ENCODE measurements around the gene GID4.
A peak's percentile ranks its signal among the peaks of the same experiment; 100 is the strongest.

The GID4 gene

DNA sequence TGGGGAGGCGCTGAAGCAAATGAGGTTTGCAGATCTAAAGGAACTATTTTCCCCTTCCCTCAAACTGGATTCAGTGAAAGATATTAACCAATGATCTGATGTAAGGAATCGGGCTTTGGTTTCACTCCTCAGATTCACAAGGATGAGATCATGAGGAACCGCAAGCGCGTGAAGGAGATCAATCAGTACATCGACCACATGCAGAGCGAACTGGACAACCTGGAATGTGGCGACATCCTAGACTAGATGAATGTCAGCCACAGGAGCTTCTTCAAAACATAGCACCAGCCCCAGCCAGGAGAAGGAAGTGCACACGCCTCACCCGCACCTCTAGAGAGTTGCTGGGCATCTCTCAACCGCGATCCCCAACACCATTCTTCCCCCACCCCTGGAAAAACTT, 22.8 kb upstream of the GID4 start:
- no peak for DNase-seq (ENCODE audit: low read depth in 3 of 3)

DNA sequence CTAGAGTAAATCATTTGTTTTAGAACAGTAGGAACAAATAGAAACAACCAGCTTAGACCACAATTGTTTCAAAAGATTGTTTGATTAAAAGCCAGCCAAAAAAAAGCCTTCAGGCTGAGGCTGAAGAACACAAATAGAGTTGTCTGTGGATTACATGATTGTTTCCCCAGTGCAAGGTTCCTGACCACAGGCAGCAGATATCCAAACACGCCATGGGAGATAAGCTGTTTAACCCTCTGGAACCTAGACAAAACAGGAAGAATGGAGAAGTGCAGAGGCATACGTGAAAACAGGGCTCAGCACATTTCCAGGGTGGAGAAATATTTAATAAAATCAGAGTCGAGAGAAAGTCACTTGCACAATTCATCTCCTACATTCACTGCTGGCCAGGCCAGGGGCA, 21.2 kb upstream of the GID4 start:
- DNase-seq (ENCODE audit: low read depth in 3 of 3) = no peak

DNA sequence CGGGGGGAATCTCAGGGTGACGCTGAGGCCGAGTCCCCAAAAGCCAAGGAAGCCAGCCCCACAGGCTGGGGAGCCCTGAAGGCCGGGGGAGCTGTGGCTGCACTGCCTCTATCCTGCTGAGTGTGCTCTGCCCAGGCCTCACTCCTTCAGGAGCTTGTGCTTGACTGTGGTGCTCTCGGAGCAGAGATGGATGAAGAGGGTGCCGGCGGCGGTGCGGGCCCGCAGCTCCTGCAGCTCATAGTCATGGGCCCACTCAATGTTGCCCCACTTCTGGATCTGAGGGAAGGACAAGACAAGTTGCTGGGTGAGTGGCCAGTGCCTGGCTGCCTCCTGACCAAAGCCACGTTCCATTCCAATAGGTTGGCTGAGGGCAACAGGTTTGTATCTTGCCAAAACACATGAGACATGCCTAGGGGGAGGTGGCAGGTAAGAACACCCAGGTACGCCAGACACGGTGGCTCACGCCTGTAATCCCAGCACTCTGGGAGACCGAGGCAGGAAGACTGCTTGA, 20.7 kb upstream of the GID4 start:
- no peak for DNase-seq (ENCODE audit: low read depth in 3 of 3)

DNA sequence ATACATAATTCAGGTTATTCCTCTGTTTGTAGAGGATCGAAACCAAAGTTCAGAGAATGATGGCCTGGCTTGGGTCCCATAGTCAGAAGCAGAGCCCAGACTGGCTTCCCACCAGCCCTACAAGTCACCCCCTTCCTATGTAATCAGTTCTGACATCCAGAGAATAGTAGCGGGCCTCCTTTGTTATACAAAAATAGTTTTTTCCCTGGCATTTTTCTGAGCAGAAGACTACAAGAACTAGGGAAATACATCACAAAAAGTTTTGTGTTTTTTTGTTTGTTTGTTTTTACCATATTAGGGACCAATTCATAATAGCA, 19.4 kb upstream of the GID4 start:
- no peak for DNase-seq (ENCODE audit: low read depth in 3 of 3)

DNA sequence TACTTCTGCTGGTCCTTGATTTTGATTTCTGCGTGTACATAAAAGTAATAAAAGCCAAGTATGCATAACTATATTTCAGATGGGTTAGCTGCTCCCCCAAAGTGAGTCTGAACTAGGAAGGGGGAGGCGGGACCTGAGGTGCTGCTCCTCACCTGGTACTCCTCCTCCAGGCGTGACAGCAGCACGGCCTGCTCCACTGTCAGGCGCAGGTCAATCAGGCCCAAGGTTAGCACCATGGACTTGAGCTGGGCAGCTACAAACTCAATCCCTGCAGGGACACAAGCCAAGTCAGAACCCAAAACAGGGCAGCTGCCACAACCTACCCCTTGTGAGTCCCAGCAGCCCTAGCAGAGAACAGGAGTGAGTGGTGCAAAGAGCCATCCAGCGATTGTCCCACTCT, 18.2 kb upstream of the GID4 start:
- no peak for DNase-seq (ENCODE audit: low read depth in 3 of 3)

DNA sequence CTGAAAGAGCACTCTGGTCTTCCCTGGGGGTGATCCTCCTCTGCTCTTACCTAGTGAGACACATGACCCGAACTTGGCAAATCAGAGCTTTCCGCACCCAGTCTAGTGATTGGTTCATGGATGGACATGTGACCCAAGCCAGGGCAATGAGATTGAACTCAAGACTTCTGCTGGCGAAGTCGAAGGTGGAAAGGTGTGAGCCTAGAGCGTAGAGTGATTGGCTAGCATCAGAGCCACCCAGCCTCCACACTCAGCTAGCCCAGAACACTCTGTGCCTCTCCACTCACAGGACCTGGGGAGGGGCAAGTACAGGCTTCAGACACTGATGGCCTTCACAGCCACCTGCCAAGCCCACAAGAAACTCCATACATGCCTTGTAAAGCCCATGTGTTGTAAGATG, 17.8 kb upstream of the GID4 start:
- no peak for DNase-seq (ENCODE audit: low read depth in 3 of 3)

DNA sequence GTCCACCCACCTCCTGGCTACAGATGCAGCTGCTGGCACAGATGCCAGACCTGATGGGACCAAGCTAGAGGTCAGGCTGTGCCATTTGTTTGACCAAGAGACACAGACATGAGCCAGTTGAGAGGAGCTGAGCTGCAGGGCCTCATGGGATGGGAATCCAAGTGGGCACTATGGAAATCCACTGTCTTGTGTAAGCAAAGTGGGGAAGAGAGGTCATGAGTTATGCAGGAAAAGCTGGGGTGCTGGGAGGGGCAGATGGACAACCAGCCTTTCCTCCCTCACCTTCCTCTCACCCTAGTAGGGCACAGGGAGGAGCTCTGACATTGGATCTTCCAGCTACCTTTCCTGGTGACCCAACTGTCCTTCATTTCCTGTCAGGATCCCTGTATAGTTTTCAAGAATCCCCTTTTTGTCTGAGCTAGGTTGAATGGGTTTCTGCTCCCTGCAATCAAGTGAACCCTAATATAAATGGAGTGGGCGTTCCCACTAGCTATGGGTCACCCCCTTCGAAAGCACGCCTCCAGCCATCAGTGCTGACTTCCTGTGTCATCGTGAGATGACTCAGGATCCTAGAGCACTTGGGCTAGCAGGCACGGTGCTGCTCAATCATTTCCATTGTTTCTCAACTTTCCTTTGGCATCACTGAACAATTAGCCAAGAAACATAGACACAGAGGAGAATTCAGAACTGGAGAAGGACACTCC, 13.8 kb upstream of the GID4 start:
- DNase-seq (ENCODE audit: low read depth in 3 of 3) = no peak

DNA sequence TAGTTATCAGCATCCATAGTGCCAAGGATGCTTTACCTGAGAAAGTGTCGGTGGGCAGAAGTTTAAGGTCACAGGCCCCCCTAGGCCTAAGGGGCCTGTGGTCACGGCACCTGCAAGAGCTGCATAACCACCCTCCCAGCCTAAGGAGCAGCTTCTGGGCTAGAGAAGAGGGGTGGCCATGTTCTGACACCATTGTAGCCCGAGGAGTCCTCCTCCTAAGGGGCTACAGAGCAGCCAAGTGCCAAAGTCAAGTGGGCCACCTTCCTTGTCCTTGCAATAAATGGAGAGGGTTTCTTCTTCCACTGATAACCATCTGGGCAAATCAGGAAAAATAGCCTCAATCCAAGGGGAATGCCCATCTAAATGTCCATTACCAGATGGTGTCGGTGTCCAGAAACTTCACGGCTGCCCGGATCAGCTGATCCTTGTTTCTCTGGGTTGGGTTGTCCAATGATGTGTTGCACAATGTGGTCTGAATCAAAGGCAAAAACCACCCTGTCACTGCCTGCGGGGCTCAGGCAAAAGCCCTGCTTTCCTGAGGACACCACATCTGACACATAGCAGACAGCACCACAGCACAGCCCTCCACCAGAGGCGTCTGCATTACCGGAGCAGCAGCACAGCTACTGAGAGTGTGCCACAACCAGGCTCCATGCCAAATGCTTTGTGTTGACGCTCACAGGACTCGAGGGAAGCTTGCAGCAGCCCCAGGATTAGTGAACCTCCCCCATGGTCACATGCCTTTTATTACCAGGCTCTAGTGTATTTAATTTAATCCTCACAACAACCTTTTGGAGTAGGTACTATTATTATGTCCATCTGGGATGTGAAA, 13.0 kb upstream of the GID4 start:
- no peak for DNase-seq (ENCODE audit: low read depth in 3 of 3)

DNA sequence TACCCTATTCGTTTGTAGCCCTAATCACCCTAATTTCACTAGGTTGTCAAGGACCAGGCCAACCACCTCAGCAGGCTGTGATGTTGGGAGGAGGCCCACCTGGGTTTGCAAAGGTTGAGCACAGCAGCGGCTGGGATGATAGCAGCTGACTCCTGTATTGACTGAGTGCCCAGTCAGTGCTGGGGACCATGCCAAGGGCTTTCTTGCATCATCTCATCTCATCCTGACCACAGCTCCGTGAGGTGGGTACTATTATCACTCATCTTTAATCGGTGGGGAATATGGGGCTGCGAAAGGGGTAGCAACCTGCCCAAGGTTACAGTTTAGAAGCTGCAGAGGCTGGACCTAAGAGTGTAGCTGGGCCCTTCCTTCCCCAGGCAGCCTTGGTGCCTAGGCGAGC, 11.9 kb upstream of the GID4 start:
- DNase-seq (ENCODE audit: low read depth in 3 of 3) = no peak

DNA sequence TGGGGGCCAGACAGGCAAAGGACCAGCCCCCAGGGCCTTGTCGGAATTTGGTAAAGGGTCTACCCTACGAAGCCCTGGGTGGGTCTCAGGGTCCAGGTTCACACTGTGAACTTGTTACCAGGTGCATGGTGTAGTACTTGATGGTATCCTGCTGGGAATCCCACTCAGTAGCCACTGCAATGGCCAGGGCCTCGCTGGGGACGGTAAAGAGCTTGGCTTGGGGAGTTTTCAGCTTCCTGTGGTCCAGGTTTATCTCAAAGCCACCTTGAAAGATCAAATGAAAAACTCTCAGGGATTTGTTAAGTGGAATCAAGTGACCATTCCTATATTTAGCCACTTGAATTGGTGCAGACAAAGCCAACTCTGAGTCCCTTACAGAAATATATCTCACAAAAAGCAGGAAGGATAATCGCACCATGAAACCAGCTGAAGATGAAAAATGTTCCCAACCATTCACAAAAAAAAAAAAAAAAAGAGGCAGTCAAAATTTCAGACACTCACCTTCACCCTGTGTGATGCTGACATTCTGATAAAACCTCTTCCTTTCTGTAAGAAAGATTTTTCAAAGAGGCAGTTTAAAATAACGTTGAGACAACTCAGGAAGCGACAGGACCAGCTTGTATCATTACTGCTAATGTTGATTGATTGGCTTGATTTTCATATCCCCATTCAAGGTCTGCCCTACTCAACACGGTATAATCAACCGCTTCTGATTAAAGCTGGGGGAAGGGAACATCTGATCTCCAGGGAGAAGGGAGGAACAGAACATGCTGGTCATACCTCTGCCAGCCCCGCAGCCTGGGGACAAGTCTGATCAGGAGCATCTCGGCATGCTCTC, 10.9 kb upstream of the GID4 start:
- no peak for DNase-seq (ENCODE audit: low read depth in 3 of 3)

DNA sequence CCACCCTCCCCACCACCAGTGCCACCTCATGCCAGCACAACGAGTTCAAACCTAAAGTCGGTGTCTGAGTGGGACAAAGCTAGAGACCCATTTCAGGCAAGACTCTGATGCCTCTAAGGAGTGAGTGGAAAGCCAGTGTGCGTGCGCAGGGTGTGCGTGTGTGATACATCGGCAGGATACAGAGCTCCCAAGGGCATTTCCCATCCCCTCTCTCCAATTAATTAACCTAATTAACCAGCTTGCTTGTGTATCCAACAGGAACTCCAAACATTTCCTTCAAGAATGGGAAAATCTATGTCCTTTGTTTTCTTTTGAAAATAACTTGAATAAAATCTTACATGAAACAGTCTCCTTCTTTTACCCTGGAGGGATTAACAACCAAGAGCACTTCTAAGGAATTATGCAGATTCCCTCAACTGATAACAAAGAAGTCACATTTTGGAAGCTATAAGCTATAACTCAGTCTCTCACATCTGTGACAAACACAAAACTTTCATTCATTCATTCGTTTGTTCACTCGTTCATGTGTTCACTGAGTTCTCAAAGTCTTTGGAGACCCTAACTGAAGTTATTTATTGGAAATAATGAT, 10.2 kb upstream of the GID4 start:
- DNase-seq (ENCODE audit: low read depth in 3 of 3) = no peak

DNA sequence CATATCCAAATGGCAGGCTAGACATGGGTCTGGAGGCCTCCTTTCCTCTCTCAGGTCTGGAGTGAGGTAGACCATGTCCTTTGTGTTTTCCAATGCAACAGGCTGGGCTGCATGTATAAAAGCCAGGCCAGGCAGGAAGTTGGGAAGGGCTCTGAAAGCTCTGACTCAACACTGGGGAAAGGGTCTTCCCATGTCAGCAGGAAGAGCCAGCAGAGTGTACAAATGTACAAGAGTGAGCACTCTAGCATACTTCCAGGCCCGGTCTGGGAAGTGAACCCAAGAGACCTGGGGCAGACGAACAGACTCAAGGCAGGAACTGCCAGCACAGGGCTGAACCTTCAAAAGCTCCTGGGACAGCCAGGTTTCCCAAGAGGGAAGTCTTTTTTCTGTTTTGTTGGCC, 7.3 kb upstream of the GID4 start:
- no peak for DNase-seq (ENCODE audit: low read depth in 3 of 3)

DNA sequence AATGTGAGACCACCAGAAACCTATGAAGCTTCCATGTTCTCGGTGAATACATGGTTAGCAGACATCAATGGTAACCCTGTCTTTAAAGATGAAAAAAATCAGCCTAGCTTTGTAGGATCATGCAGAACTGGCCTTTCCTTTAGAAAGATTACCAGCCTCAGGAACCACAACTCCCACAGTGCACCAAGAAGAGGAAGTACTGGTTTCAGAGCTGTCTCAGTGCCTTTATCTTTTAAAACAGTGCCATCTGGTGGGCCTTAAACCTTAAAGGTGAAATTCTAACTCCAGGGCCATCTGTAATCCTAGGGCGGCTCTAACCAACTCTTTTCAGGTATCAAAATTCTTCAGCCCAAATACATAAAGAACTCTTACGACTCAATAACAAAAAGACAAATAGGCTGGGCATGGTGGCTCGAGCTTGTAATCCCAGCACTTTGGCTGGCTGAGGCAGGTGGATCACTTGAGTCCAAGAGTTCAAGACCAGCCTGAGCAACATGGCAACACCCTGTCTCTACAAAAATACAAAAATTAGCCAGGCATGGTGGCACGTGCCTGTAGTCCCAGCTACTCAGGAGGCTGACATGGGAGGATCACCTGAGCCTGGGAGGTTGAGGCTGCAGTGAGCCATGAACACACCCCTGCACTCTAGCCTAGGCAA, 5.6 kb upstream of the GID4 start:
- DNase-seq (ENCODE audit: low read depth in 3 of 3) = peak in 2 of 3 donors; percentile 11 to 43

DNA sequence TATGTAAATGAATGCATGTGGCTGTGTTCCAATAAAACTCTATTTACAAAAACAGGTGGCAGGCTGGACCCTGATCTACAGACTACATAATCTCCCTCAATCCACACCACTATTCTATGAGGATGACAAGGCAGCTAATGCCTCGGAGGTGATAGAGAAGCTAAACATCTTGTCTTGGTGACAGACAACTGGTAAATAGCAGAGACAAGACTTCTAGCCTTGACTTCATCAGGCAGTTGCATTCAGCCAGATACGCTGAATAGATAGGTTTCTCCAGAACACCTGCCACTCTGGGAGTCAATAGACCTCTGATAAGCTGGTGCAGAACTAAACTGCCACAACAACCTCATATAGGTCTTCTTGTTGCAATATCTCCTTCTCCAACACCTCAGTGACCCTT, 3.5 kb upstream of the GID4 start:
- no peak for DNase-seq (ENCODE audit: low read depth in 3 of 3)

DNA sequence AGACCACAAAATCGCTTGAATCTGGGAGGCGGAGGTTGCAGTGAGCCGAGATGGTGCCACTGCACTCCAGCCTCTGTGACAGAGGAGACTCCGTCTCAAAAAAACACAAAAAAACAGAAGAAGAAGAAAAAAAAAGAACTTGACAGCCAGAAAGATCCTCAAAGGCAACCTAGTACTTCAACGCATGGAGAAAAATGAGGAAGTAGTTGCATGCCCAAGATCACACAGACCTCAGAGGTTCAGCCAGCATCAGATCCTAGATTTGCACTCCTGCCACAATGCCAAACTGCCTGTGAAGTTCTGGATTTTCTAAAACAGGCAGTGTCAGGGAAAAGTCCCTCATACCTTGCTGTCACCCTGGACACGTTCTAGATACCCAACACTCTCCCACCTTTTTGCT, 1.7 kb upstream of the GID4 start:
- DNase-seq (ENCODE audit: low read depth in 3 of 3) = no peak

DNA sequence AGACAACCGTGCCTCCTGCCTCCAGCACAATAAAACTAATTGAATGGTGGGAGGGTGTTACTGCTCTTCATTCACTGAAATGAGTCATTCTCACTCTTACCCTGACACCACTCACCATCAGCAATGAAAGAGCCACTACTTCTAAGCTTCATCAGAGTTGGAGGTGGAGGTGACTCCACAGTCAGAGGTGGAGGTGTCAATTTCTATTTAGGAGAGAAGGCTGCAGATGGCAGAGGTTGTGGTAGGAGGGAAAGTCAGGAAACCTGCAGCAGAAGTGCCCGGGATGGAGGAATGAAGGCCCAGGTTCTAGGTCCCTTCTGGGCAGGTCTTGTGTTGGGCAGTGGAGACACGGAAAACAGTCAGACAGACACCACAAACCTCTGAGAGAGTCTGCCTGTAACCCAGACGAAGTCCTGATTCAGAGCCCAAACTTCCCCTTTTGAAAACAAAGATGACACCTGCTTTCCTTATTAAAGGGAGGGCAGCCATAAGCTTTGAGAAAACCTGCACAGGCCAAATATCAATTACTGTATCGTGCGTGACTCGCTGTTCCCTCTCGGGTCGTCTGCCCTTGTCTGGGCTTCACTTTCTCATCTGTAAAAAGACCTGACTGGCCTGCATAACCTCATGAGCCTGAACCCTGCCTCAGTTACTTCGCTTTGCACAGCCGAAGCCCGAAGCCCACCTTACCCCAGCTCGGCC, 908 bp upstream of the GID4 start:
- peak in 2 of 3 donors; percentile 4 to 10 for DNase-seq (ENCODE audit: low read depth in 3 of 3)

DNA sequence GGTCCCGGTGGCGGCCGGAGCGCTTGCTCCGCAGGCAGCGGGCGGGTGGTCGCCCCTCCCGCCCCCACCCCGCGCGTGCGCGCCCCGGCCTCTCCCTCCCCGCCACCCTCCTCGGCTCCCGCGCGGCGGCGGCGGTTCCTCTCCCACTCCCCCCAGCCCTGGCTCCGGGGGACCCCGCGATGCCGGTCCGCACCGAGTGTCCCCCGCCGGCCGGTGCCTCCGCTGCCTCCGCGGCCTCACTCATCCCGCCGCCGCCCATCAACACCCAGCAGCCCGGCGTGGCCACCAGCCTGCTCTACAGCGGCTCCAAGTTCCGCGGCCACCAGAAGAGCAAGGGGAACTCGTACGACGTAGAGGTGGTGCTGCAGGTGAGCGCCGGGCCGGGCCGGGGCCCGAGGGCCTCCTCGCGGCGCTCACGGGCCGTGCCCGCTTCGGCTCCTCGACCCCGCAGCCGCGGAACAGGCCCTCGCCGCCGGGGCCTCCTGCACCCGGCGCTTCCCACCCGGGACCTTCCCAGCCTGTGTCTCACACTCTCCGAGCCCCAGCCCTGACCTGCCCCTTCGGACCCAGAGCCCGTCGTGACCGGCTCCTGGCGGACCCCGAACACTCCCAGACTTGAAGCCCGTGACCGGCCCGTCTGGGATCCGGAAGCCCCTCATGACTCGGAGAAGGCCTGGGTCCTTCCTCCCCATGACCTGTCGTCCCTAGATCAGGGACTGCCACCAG, 490 bp downstream of the GID4 start:
- DNase-seq (ENCODE audit: low read depth in 3 of 3) = peak in 1 of 3 donors; percentile 24

DNA sequence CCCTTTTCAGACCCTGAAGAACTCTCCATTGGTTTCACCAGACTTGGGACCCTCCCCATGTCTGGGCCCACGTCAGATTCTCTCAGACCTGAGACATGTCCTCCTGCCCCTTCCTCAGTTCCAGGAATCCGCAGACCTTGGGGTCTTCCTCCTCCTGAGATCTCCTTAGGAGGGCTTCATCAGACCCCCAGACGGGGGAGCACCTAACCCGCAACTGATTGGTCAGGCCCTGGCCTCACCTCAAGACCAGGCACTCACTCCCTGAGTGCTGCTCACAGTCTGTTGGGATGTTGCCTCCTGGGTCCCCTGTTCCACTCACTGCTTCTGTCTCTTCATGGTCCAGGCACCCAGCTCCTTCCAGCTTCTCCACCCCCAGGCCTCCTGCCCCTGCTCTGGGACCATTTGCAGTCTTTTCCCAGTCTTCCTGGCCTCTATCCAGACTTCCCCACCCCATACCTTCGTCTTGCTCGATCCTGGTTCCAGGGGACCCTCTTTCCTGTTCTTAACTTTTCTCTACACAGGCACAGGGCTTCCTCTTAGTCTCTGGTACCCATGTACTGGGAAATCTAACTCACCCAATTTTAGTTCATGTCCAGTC, 1.2 kb downstream of the GID4 start:
- DNase-seq (ENCODE audit: low read depth in 3 of 3) = no peak

DNA sequence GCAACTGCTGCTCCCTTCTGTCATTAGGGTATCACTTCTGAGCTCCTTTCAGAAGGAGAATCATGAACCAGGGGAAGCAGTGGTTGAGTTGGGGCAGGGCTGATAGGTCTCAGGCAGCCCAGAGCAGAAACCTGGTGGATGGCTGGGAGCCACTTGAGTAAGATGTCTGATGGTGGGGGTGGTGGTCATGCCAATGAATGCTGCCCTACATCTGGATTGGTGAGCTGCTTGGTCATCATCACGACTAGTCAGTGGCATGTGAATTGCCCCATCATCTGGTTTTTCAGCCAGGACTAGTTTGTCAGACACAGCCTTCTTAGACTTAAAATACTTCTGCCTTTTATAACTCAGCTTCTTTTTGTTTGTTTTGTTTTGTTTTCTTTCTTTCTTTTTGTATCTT, 2.6 kb downstream of the GID4 start:
- DNase-seq (ENCODE audit: low read depth in 3 of 3) = no peak

DNA sequence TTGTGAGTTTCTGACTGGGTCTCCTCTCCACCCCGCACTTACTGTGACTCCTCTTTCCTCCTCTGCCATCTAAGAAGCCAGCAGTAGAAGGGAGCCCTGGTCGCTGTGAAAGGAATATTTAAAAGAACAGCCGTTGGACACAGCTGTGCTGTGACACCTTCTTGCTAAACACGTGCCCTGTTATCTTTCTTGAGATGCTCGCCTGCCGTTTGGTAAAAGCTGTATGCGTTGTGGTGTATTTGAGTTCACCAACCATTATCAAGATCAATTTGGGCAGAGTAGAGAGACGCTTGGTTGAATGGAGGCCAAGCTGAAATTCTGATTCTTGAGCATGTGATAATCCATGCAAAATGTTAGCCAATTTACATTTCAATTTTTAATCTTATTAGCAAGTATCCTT, 3.8 kb downstream of the GID4 start:
- no peak for DNase-seq (ENCODE audit: low read depth in 3 of 3)
